Activated CD8-positive, alpha-beta memory T cell treated with anti-CD3 and anti-CD28 coated beads for 36 hours (primary cell): Measurements from ENCODE around the gene OOSP4B. TPM values are rescaled to one million over a fixed set of nuclear protein-coding genes. Genes with fewer than 3 reads are reported as not detected.
"Not testable (repeated sequence)": the region's sequence is repeated elsewhere in the genome, so short reads cannot be mapped to it uniquely, and the experiment has no call there.

Experiments
- CTCF ChIA-PET: fragments of 350-600 bp; sonication (Branson Sonifier 250); formaldehyde crosslinking; loops from one replicate; lab custom pipeline; 2021; ENCODE audit warnings: antibody characterized with exemption; lab: Charles Lee
- POLR2A ChIA-PET: fragments of 350-600 bp; sonication (Branson Sonifier 250); formaldehyde crosslinking; loops from one replicate; lab custom pipeline; 2021; ENCODE audit warnings: antibody characterized with exemption; lab: Charles Lee
- total RNA-seq, 2 experiments: library from RNA; stranded (reverse); gene quantifications; one replicate each; pipeline ENCODE4 v1.2.3, GENCODE V29; 2021

The OOSP4B gene
- total RNA-seq, 2 experiments from 2014 or later, result not detected

DNA sequence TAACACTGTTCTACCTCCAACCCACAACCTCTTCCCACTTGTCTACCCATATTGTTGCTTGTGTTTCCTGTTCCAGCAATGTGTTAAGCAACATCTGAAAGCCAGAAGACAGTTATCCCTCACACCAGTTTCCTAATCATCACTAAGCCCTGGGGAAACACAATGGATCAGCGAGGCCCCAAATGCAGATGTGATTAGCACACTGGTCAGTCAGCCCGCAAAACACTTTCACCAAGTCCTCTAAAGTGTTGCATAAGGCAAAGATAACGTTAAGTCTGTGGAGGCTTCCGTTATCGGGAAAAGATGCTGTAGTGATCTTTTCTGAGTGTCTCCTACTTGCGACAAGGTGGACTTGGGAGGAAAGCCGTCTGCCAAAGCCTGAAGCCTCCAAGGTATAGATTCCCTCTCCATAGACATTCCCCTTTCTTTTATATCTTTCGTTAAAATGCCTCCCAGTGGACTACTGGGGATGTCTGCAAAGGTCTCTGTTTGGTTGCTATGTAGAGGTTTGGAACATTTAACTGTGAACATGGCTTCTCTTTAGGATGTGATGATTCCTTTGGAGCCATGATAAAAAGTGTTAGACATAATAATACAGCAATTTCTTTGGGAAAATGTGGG, 39.5 kb downstream of the OOSP4B start, which contains the start of gene MS4A3:
TSS of gene MS4A3 (plus strand) at position 317 of the 621 bp plus-strand sequence. CDS start 4,496 bp downstream, outside the sequence.
- ChIA-PET CTCF (no interaction called here), POLR2A (no interaction called here)

DNA sequence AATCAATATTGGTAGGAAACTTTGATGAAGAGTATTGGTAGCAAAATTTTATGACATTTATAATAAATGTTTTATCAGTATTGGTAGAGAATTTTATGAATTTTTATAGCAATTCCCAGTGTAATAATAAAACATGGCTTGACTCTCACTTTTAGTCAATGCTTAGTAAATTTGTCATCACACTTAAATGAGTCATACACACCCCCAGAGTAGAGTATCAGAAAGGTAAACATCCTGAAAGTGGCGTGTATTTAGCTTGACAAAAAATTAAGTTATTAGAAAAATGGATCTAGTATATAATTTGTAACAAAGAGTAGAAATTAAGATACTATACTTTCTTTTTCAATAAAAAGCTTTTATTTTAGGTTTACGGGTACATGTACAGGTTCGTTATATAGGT, 42.1 kb downstream of the OOSP4B start:
- ChIA-PET POLR2A (no interaction called here), CTCF (no interaction called here)

- ChIA-PET CTCF (no interaction called here), POLR2A (no interaction called here)
Measured at GRCh38 chr11:60059521-60060240, 42.7 kb downstream of the OOSP4B start.

- ChIA-PET CTCF (interaction anchor here (0.6 kb wide), 1 partner anchor 22 kb away, joined by 4 read pairs; no protein-coding TSS in a partner anchor), POLR2A (no interaction called here)
Measured at GRCh38 chr11:60064111-60064510, 47.1 kb downstream of the OOSP4B start.

DNA sequence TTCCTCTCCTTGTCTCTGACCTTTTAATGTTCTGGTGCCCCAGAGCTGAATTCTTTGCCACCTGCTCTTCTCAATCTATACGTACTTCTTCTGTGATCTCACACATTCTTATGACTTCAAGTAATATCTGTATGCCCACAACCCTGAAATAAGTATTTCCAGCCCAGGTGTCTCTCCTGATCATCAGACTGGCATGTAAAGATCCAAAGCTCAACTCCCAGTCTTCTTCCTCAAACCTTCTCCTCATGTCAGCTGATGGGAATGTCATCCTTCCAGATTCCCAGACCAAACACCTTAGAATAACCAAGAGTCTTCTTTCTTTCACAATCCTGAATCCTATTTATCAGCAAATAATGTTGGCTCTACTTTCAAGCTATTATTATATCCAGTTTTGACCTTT, 48.8 kb downstream of the OOSP4B start:
- CTCF ChIA-PET, result no interaction called here

GRCh38 chr11:60069450-60069849, 52.5 kb downstream of the OOSP4B start:
- CTCF ChIA-PET, result no interaction called here
- POLR2A ChIA-PET, result no interaction called here

More for the DNA sequence above, 48.8 kb downstream of the OOSP4B start:
- POLR2A ChIA-PET, result no interaction called here

- POLR2A ChIA-PET, CTCF ChIA-PET: not testable (repeated sequence)
Measured at GRCh38 chr11:60071644-60072043, 54.7 kb downstream of the OOSP4B start.

DNA sequence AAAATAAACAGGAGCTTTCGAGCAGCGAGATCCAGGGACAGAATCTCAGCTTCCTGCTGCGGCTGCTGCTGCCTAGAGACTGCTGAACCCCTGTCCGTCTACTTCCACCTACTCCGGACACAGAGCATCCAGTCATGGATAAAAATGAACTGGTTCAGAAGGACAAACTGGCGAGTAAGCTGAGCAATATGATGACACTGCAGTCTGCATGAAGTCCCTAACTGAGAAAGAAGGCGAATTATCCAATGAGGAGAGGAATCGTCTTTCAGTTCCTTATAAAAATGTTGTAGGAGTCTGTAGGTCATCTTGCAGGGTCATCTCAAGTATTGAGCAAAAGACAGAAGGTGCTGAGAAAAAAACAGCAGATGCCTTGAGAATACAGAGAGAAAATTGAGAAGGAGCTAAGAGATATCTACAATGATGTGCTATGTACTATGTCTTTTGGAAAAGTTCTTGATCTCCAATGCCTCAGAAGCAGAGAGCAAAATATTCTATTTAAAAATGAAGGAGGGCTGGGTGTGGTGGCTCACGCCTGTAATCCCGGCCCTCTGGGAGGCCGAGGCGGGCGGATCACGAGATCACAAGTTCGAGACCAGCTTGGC, 60.3 kb downstream of the OOSP4B start:
- ChIA-PET CTCF (no interaction called here), POLR2A (no interaction called here)

DNA sequence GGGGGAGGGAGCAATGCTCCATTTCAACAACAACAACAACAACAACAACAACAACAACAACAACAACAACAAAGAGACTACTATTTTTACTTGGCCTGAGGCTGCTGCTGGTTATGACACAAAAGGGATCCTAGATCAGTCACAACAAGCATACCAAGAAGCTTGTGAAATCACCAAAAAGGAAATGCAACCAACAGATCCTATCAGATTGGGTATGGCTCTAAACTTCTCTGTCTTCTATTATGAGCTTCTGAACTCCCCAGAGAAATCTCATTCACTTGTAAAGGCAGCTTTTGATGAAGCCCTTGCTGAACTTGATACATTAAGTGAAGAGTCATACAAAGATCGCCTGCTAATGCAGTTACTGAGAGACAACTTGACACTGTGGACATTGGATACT, 61.0 kb downstream of the OOSP4B start:
- CTCF ChIA-PET, result no interaction called here

DNA sequence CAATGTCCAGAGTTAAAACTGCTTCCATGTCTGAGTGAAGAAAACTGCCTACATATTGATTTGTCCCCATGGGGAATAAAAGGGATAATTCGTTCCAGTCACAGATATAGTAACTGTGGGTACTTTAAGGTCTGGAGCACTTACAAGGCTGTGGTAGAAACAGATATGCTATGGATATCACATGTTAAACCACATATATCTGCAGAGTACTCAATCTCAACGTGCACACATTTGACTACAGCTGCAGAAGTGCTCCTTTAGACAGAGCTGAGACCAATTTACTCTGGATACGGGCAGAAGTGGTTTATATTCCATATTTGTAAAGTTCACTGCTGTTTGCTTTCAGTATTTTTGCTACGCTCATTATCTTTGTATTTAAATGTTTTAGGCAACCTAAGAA, 61.8 kb downstream of the OOSP4B start:
- POLR2A ChIA-PET, result no interaction called here

More for the DNA sequence above, 61.0 kb downstream of the OOSP4B start:
- POLR2A ChIA-PET, result no interaction called here

GRCh38 chr11:60080535-60080934, 63.6 kb downstream of the OOSP4B start:
- POLR2A ChIA-PET, result no interaction called here
- CTCF ChIA-PET, result no interaction called here

More for the DNA sequence above, 61.8 kb downstream of the OOSP4B start:
- CTCF ChIA-PET, result no interaction called here

Other genes with a start within 250 kb of the OOSP4B start
- 10 to 100 TPM; 96.2 to 96.5 TPM for gene MRPL16, start 206.4 kb upstream of the OOSP4B start, total RNA-seq
- gene CBLIF, start 171.7 kb upstream of the OOSP4B start, total RNA-seq, result not detected
- not detected for gene TCN1, start 150.7 kb upstream of the OOSP4B start, total RNA-seq
- not detected for gene OOSP3, start 138.4 kb upstream of the OOSP4B start, total RNA-seq
- gene OOSP1, start 78.7 kb upstream of the OOSP4B start, total RNA-seq, result not detected
- not detected for gene OOSP4A, start 53.1 kb upstream of the OOSP4B start, total RNA-seq
- not detected for gene OOSP2, start 23.2 kb downstream of the OOSP4B start, total RNA-seq
- not detected for gene MS4A3, start 39.5 kb downstream of the OOSP4B start, total RNA-seq
- gene MS4A2, start 71.5 kb downstream of the OOSP4B start, total RNA-seq, result not detected
- gene MS4A6A, start 165.9 kb downstream of the OOSP4B start, total RNA-seq, result not detected
- not detected for gene MS4A4E, start 226.0 kb downstream of the OOSP4B start, total RNA-seq